Posterior cingulate gyrus (tissue), 11 donors: ENCODE measurements around the gene KCNK17.

Experiments
- DNase-seq, 10 donors: peaks; one replicate each; pipeline versions ENCODE4 v3.0.0 to v3.0.0-alpha.2; 2020 to 2021; ENCODE audit warnings: mixed read lengths in 3 of 10
- intact Hi-C: fragments of 100-400 bp; cut with DNase I; formaldehyde crosslinking; loops from one replicate; pipeline ENCODE4 v1.15.1; 2023

The KCNK17 gene

DNA sequence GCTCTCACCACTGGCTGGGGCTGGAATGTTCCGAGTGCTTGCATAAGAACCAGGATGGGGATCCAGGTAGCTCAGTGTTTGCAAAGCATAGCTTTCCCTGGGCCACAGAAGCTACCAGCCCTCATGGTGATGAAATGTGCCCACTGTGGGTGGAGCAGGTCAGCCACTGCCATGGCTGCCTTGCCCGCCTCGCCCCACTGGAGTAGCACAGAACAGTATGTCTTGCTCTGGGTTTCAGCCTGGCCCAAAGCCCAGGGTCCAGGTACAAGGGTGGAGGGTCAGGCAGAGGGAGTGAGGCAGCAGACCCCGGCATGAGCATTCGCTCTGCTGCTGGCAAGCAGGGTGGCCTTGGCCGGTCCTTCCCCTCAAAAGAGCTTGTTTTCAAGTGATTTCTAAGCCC is 34.7 kb downstream of the KCNK17 start:
- intact Hi-C loops, result no loop called here
- peak in 1 of 10 donors; percentile 75 for DNase-seq

DNA sequence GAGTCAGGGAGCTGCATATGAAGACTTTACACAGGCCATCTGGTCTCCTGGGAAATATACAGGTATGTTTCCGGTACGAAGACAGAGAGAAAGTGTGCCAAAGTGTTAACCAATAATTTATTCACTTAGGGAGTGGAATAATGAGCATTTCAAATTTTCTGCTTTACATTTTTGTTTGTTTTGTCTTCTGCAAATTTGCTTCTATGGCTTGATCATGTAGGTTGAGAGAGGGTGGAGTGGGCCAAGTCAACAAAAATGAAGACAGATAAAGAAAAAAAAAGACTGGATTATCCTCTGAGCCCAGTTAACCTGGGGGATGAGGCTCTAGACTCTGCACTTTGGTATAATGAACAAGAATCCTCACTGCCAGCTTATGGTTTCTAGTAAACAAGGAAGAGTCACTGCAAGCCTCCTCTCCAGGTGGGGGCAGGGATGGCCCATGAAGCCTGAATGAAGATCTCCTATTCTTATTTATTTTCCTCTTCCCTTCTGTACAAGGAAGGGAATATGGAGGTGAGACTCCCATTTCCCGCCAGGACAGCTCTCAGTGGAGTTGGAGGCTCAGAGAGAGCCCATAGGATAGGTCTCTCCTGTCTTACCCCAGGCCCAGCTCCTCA is 37.7 kb downstream of the KCNK17 start:
- peak in 1 of 10 donors; percentile 14 for DNase-seq
- intact Hi-C loops, result no loop called here

DNA sequence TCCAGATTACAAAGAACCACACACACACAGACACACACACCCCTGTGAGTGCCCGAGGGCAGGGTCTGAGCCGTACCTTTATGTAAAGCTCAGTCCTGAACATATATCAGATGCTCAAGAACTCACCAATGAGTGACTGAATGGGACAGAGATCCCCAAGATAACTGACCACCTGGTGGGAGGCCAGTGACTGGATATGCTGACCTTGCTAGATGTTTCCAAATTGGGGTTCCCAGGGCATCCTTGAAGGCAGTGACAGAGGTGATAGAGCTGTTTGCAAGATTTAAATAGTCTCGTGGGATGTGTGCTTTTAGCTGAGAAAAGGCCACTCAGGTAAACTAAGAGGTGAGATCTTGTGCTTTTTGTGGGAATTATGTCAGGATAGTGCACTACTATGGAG is 39.3 kb downstream of the KCNK17 start:
- intact Hi-C loops, result no loop called here
- peak in 1 of 10 donors; percentile 19 for DNase-seq

DNA sequence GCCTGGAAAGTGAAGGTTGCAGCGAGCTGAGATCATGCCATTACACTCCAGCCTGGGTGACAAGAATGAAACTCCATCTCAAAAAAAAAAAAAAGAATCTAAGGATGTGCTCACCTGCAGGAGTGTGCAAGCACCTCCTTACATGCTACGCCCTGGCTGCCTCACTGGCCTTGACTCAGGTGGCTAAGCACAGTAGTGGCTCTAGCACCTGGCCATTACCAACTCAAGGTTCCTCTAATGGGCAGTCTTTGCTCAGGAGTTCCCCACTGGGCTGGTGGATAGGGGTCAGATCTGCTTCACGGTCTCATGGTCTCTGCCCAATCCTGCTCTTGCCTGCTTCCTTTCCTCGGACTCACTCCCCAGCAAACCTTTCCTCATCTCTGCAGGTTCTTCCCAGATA is 39.7 kb downstream of the KCNK17 start:
- no peak for DNase-seq

DNA sequence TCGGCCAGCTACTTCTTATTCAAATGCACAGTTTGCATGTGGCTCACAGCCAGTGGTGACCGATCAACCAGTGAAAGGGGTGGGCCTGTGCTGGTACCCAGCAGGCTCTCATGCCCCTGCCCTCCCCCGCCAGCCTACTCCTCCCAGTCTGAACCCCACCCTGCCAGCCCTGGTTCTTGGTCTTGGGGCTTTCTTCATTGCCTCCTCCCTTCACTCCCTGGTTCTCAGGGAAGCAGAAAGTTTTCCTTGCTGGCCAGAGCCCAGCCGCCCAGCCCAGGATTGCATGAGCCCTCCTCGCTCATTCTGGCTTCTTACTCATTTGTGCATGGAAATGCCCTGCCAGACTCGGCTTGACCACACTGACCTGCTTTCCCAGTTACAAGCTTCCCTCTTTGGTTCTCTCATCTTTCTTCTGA is 40.8 kb downstream of the KCNK17 start:
- intact Hi-C loops, result no loop called here
- no peak for DNase-seq

More for the DNA sequence above, 39.7 kb downstream of the KCNK17 start:
- intact Hi-C loops, result no loop called here

DNA sequence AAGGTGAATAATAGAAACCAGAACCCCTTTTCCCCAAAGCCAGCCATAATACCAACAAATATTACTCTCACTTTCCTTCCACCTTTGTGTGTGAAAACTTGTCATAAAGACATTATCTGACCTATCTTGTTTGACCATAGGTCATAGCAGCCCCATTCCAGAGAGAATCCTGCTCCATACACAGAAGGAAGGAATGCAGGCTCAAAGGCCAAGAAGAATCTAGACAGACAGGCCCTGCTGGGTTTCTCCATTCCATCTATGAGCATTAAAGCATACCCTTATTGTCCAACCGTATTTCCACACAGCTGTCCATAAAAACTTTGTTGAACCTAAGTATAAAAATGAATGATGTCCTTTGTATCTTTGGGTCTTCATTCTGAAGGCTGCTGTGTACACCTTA is 44.3 kb downstream of the KCNK17 start:
- intact Hi-C loops, result no loop called here
- no peak for DNase-seq

DNA sequence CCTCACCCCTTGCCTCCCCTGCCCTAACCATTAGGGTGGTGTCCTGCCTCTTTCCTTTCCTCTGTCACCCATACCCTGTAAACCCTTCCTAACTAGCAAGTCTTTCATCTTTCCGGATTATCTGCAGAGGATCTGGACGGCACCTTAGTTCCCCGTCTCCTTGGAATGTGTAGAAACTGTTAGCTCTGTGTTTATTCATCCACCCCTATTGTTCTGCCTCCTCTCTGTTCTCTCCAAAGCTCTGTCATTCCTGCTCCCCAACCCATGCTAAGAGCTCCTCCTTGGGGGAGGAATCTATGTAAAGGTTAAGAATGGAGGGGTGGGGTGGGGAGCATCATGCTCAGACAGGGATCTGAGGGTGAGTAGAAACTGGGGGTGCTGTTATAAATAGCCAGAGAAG is 45.5 kb downstream of the KCNK17 start:
- intact Hi-C loops, result no loop called here
- DNase-seq, result no peak

DNA sequence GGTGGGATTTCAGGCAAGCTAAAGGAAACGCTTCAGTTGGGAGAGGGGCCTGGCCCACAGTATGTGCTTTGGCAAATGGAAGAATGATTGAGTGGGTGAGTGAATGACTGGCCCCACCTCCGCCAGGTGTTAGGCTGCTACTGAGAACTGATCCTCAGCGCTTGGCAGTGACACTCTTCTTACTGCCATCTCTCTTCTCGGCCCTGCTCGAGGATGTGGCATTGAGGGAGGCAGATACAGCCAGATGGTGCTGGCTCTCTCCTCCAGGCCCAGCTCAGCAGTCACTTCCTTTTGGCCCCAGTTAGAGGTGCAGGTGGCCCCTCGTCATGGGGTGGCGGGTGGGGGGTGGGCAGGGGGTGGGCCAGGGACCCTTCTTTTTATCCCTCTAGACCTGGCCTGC is 46.0 kb downstream of the KCNK17 start:
- DNase-seq, result no peak
- intact Hi-C loops, result no loop called here

DNA sequence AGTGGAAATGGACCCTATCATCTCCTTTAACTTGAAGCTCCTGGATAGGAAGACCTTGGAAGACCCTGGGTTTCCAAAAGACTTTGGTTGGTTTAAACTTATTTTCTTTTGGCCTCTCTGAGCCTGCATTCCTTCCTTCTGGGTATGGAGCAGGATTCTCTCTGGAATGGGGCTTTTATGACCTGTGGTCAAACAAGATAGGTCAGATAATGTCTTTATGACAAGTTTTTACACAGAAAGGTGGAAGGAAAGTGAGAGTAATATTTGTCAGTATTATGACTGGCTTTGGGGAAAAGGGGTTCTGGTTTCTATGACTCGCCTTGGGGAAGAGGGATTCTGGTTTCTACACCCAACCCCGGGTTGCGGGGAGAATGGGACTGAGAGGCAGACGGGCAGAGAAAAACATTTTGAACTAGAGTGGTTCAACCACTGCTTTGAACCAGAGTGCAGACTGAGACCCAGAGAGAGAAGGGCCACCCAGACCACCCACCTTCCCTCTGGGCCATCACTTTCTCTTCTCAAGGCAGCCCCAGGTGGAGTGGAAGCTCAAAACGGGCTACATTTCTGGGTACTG is 47.4 kb downstream of the KCNK17 start:
- intact Hi-C loops, result no loop called here
- no peak for DNase-seq

DNA sequence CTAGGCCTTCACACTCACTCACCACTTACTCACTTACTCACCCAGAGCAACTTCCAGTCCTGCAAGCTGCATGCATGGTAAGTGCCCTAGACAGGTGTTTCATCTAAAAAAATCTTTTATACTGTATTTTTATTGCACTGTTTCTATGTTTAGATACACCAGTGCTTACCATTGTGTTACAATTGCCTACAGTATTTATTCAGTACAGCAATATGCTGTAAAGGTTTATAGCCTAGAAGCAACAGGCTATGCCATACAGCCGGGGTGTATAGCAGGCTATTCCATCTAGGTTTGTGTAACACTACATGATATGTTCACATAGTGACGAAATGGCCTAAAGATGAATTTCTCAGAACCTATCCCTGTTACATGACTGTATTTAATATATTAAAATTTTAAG is 47.8 kb downstream of the KCNK17 start:
- intact Hi-C loops, result no loop called here
- DNase-seq, result no peak

DNA sequence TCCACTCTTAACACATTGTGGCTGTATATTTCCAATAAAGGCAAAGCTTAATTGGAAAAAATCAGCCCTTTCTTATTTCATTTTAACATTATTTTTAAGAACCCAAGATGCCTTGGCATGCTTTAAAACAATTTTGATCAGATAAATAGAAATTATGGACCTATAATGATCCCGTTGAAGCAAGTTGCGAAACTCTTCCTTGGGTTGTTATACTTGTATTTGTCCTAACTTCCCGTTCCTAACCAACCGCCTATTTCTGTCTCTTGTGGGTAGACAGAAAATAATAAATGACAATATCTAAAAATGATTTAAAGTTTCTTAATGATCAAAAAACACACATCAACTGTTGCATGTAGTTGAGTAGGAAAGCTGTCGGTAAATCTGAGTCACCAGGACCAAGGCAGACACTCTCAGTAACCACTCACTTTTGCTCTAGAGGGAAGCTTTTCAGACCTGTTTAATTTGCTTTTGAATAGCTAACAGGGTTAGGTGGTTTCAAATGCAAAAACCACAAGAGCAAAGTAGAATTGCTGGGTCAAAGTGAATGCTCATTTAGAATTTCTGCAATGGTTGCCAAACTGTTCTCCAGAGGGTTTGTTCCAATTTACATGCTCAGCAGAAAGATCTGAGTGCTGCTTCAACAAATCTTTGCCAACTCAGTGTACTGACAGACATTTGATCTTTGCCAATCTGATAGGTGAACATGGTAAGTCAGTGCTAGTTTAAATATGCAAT is 50.7 kb downstream of the KCNK17 start:
- DNase-seq, result no peak
- intact Hi-C loops, result no loop called here

DNA sequence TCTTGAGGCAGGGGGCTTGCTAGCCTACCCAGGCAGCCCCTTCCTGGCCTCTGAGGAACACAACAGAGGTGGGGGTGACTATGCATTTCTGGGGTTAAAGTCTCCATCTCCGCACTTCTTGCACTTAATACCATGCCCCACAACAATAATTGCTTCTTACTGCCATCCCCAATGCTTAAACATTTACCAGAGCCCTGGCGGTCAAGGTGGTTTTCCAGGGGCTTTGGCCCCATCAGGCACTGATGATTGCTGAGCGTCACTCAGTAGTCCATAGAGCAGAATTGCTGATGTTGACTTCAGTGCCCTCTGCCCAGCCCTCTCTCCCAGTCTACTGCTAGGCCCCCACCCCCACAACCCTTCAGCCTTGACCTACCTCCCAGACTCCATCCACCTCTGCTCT is 52.5 kb downstream of the KCNK17 start:
- DNase-seq, result peak in 1 of 10 donors; percentile 35
- intact Hi-C loops, result no loop called here

DNA sequence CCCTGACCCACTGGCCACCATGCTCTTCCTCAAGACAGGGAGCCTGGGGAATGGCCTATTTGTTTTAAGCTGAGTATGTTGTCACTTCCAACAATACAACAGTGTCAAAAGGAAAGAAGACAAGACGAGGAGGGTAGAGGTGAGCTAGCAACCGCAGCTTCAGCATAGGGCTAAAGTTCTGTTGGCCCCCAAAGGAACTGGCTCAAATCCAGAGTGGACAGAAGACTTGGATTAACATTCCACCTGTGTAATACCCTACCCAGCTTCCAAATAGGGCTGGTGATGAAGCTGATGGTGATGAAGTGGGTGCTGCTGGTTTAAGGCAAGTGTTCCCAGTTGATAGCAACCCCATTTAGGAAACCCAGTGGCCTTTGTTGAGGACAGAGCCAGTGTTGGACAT is 53.3 kb downstream of the KCNK17 start:
- intact Hi-C loops, result no loop called here

DNA sequence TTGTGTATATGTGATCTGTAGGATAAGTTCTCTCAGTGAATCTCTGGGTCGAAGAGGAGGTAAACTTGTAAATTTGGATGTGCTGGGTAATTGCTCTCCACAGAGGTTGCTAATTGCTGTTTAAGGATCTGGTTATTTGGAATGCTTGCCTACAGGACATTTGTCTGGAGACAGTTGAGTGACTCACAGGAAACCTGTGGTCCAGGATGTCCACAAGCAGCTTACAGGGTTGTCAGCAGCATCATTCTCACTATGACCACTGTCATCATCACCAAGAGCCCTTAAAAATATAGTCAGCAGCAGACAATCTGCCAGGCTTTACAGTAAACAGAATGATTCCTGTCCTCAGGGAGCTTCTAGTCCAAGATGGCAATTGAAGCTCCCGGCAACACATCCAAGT is 53.8 kb downstream of the KCNK17 start:
- DNase-seq, result no peak

More for the DNA sequence above, 53.3 kb downstream of the KCNK17 start:
- DNase-seq, result no peak

DNA sequence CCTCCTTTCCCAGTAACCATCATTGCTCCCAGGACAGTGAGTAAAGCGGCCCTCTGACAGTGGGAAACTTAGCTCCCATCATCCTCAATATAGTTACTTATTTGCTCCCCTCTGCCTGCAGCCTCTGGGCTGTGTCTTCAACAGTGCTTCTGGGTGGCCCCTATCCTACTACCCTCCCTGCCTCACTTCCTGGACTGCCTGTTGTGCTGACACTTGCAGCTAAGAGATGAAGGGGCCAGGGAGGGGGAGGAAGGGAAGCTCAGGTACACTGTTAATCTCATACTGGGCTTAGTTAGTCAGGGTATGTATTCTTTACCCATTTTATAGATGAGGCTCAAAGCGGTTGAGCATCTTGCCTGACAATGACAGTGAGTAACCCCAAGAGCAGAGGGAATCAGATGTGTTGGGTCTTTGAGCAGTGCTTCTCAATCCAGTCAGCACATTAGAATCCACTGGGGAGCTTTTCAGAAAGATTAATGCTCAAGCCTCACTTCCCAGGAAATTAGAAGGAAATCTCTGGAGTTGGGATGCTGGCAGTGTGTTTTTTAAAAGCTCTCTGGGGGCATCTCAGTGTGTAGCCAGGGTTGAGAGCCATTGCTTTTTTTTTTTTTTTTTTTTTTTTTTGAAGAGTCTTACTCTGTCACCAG is 57.8 kb downstream of the KCNK17 start:
- intact Hi-C loops, result no loop called here
- no peak for DNase-seq

More for the DNA sequence above, 53.8 kb downstream of the KCNK17 start:
- intact Hi-C loops, result no loop called here

DNA sequence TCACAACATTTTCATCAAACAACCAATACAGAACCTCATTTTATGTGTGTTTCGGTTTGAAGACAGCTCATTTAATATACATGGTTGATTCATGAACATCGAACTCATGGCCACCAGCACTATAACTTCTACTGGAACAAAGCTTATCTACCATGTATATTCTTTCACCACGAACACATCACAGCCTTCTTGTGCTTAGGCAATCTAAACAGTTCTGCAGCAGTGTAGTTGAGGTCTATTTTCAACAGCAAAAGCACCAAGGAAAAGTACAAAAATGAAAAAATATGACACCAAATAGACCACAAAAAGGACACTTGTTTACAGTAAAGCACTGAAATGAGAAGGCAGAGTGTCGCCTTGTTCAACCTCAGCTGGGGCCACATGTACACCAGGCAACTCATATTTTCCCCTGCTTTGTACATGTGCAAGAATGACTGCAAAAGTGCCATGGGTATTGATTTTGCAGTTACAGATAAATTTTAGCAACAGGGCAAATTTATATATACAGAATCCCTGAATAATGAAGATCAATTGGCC is 59.2 kb downstream of the KCNK17 start:
- intact Hi-C loops, result no loop called here

DNA sequence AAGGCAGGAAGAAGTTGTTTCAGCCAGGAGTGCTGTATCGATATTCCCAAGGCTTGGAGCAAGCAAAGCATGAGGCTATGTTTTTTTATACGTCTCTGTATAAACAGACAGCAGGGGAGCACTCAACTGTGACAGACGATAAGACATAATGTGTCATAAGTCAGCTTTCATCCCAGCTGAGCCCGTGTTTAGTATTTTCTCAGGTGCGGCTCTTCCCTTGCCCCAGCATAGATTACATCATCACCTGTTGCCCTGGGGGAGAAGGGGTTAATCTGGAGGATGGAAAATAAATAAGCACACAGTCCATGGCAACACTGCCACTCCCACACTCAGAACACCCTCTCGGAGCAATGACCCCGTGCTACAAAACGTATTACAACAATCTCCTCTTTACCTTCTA is 62.8 kb downstream of the KCNK17 start:
- intact Hi-C loops, result no loop called here
- DNase-seq, result no peak

More for the DNA sequence above, 59.2 kb downstream of the KCNK17 start:
- DNase-seq, result no peak

DNA sequence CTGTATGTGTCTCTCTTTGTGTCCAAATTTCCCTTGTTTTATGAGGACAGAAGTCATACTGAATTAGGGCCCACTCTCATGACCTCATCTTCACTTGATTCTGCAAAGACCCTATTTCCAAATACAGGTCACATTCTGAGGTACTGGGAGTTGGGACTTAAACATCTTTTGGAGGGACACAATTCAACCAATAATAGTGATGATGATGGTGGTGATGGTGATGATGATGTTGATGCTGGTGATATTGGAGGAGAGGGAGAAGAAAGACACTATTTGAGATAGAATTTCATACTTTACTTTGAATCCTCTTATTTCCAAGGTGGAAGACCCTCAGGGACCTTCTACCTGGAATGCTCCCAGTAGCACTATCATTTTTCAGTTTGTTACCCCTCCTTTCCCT is 63.7 kb downstream of the KCNK17 start:
- DNase-seq, result no peak
- intact Hi-C loops, result no loop called here

DNA sequence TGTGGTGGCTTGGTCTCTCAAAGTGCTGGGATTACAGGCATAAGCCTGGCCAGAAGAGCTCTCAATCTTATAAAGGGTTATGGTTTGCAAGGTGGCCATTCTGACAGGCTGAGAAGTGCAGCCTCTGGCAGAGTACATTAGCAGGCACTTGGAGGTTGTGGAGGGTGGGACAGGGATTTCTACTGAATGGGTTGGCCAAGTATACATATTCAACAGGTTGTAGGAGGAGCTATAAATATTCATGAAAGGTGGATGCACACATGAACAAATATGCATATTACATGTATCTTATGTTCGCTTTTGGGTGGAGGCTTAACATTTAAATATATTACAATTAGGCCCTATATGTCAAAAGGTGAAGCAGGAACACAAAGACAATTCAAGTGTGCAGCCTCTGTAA is 64.9 kb downstream of the KCNK17 start:
- no peak for DNase-seq
- intact Hi-C loops, result no loop called here
